IPS-18c (cell line): ENCODE results near the gene ZNF780A.
A peak's percentile ranks its signal among the peaks of the same experiment; 100 is the strongest.
"Not testable (repeated sequence)": the region's sequence is repeated elsewhere in the genome, so short reads cannot be mapped to it uniquely, and the experiment has no call there.

Experiments used
- H3K4me3 ChIP-seq: 2 replicates; pipeline ENCODE4 v1.7.0; 2013; ENCODE audit warnings: low read depth, mild to moderate bottlenecking, low read length, moderate library complexity; ENCODE audit not compliant: insufficient read depth
- H3K9me3 ChIP-seq: one replicate; pipeline ENCODE4 v1.6.1; 2013; ENCODE audit warnings: mild to moderate bottlenecking, low read length, moderate library complexity; ENCODE audit not compliant: control insufficient read depth, insufficient read depth

The ZNF780A gene

DNA sequence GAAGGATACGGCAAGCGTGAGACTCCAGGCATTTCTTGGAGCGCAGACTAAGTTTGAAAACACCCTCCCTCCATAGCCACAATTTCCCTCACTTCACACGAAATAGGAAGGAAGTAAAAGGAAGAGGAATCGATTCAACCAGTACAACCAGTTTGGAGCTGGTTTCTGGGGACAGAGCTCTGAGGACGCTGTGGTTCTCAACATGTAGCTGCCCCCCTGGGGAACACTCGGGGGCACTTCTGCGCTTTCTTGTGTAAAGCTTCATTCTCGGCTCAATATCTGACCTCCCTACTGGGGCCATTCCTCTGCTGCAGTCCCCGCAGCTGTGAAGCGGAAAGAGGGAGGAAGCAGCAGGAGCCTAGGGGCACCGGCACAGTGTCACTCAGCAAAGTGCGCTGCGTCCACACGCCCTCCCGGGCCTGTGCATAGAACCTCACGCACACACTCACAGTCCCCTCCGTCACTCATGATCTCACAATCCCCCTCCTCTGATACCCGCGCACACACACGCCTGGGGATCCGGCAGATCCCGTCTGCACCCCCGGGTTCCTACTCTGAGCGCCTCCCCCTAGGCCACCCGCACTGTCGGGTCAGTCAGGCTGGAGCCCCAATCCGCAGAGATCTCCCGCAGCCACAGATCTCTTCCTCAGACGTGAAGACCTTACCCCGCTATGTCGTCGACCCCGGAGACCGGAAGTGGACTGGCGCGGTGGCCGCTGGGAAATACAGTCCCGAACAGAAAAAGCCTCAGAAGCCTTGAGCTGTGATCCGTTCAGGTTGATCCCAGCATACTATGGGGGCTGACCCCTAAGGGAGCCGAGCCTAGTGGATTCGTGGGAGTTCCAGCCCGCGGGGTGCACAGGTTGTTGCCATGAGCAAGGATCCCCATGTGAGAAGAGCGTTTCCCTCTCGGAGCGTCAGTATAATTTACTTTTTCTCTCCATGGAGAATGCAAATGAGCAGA, at the start of gene ZNF780A:
Gene ZNF780A, minus strand, starts transcription at position 703 of the 964 bp plus-strand sequence. CDS start 6,190 bp downstream, outside the sequence.
- Histone ChIP-seq H3K4me3 (peak within 1 kb of the TSS; percentile 96), H3K9me3 (no peaks in the 10 kb centered on the region)

DNA sequence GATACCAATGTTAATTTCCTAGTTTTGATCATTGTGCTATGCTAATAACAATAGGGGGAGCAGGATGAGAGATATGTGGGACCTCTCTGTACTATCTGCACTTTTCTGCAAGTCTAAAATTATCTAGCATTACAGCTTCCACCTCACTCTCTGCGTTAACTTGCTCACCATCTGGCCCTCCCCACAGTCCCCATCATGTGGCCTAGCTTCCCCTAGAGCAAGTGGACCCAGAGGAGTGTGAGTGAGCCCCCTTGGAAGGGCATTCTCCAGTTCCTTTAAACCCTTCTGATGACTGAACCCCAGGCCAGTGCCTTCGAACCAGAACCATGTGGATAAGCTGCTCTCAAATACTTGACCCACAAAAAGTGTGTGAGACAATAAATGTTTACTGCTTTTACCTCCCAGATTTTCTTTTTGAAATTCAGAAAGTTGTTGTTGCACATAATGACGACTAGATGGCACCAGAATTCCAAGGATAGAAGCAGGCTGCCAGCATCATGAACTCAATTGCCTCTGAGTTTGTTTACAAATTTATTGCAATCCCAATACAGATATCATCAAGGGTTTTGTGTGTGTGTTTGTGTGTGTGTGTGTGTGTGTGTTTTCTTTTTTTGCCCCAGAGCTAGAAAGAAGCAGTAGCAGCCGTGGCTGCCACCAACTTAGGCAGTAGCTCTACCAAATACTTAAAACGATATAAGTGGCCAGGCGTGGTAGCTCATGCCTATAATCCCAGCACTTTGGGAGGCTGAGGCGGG, 49.0 kb upstream of the ZNF780A start:
- H3K4me3 ChIP-seq: no peak overlapping the region
- H3K9me3 ChIP-seq: no peaks in the 10 kb centered on the region

- H3K4me3 ChIP-seq: no peak overlapping the region
- no peaks in the 10 kb centered on the region for H3K9me3 ChIP-seq
Measured at GRCh38 chr19:40136818-40137217, 46.1 kb upstream of the ZNF780A start.

DNA sequence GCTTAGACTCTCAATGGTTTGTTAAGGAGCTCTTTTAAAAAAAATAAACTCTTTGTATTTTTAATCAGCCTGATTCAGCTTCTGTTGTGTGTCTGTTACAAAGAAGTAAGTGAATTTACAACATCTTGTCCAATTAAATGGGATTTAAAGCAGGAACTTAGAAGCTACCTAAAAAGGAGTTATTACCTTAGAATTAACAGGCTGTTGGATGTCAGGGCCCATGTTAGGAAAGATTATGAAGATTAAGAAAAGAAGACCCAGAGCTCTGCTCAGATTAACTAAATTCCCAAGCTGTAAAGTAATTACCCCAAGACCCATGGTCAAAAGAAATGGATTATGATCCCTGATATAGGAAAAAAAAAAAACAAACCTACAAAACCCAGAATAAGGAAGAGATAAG, 44.1 kb upstream of the ZNF780A start:
- Histone ChIP-seq H3K4me3 (no peak overlapping the region), H3K9me3 (no peaks in the 10 kb centered on the region)

- Histone ChIP-seq H3K4me3 (no peak overlapping the region), H3K9me3 (no peaks in the 10 kb centered on the region)
Measured at GRCh38 chr19:40133491-40133890, 42.7 kb upstream of the ZNF780A start.

DNA sequence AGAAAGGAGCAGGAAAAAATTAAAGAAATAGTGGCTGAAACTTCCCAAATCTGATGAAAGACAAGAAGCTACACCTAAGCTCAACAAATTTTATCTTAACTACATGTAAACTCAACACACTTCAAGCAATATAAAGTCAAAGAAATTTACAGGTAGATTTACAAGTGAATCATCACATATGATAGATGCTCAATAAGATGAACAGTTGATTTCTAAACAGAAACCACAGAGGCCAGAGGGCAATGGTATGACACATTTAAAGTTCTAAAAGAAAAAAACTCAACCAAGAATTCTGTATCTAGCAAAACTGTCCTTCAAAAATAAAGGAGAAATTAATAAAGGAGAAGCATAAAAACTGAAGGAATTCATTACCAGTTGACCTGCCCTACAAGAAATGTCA, 39.3 kb upstream of the ZNF780A start:
- no peak overlapping the region for H3K4me3 ChIP-seq
- H3K9me3 ChIP-seq: no peaks in the 10 kb centered on the region

- H3K9me3 ChIP-seq: no peaks in the 10 kb centered on the region
- H3K4me3 ChIP-seq: no peak overlapping the region
Measured at GRCh38 chr19:40129425-40129824, 38.7 kb upstream of the ZNF780A start.

- H3K9me3 ChIP-seq: no peaks in the 10 kb centered on the region
- H3K4me3 ChIP-seq: no peak overlapping the region
Measured at GRCh38 chr19:40128991-40129390, 38.2 kb upstream of the ZNF780A start.

DNA sequence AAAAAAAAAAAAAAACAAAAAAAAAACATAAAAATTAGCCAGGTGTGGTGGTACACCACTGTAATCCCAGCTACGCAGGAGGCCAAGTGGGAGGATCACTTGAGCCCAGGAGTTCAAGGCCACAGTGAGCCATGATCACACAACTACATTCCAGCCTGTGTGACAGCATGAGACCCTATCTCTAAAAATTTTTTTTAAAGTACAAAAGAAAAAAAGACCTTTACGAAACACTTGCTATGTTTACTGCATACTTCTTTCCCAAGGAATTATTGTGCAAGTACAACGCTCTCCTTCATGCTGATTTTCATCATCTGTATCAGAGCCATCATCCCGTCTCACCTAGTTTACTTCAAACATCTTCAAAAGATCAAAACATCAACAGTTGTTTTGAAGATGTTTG, 28.6 kb upstream of the ZNF780A start:
- no peaks in the 10 kb centered on the region for H3K9me3 ChIP-seq

GRCh38 chr19:40118638-40119037, 27.9 kb upstream of the ZNF780A start:
- H3K9me3 ChIP-seq, H3K4me3 ChIP-seq: not testable (repeated sequence)

More for the DNA sequence above, 28.6 kb upstream of the ZNF780A start:
- H3K4me3 ChIP-seq: no peak overlapping the region

GRCh38 chr19:40116075-40116474, 25.3 kb upstream of the ZNF780A start:
- peaks cover 5% of the 10 kb centered on the region for H3K9me3 ChIP-seq

DNA sequence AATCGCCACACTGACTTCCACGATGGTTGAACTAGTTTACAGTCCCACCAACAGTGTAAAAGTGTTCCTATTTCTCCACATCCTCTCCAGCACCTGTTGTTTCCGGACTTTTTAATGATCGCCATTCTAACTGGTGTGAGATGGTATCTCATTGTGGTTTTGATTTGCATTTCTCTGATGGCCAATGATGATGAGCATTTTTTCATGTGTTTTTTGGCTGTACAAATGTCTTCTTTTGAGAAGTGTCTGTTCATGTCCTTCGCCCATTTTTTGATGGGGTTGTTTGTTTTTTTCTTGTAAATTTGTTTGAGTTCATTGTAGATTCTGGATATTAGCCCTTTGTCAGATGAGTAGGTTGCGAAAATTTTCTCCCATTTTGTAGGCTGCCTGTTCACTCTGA, 23.4 kb upstream of the ZNF780A start:
- H3K9me3 ChIP-seq, H3K4me3 ChIP-seq: not testable (repeated sequence)

More at GRCh38 chr19:40116075-40116474, 25.3 kb upstream of the ZNF780A start:
- H3K4me3 ChIP-seq: no peak overlapping the region

GRCh38 chr19:40112271-40112670, 21.5 kb upstream of the ZNF780A start:
- not testable (repeated sequence) for H3K4me3 ChIP-seq, H3K9me3 ChIP-seq

GRCh38 chr19:40110570-40110969, 19.8 kb upstream of the ZNF780A start:
- Histone ChIP-seq H3K9me3 (peaks cover 5% of the 10 kb centered on the region), H3K4me3 (no peak overlapping the region)

DNA sequence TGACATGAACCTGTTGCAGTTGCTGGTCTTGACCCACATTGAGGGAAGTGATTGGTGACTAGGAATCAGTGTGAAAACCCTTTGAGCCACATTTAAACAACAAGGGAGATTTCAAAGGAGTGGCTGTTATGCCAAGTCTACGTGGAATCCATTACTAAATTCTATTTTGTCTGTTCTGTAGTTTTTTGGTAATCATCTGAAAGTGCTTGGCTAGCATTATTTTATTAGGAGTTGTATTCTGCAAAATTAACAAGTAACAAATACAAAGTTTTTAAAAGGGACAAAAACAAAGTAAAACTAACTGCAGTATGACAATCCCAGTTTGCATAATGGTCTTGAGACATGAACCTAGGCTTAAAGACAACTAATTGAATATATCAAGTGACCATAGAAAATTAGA, 14.0 kb upstream of the ZNF780A start:
- H3K4me3 ChIP-seq: no peak overlapping the region
- H3K9me3 ChIP-seq: no peaks in the 10 kb centered on the region

GRCh38 chr19:40103600-40103999, 12.9 kb upstream of the ZNF780A start:
- no peaks in the 10 kb centered on the region for H3K9me3 ChIP-seq
- H3K4me3 ChIP-seq: no peak overlapping the region

- Histone ChIP-seq H3K9me3 (no peaks in the 10 kb centered on the region), H3K4me3 (no peak overlapping the region)
Measured at GRCh38 chr19:40101813-40102212, 11.1 kb upstream of the ZNF780A start.

GRCh38 chr19:40093416-40093815, 2.7 kb upstream of the ZNF780A start:
- H3K9me3 ChIP-seq: no peaks in the 10 kb centered on the region

More at GRCh38 chr19:40093416-40093815, 2.7 kb upstream of the ZNF780A start:
- H3K4me3 ChIP-seq: no peak overlapping the region
